SK-MEL-5 (cell line): ENCODE measurements around the gene ETS1. TPM values are rescaled to one million over a fixed set of nuclear protein-coding genes. Genes with fewer than 3 reads are reported as not detected.

Experiments
- DNase-seq: peaks from one replicate; pipeline ENCODE4 v3.0.0-alpha.2; 2016; ENCODE audit warnings: low read depth, low spot score
- in situ Hi-C: cut with HindIII; loops from 2 replicates; pipeline ENCODE4 v1.10.0; 2016; ENCODE audit warnings: low sequenced_read_pairs, high pct_unique_total_duplicates, low pct_unique_long_range_greater_than_20kb
- small RNA-seq, 2 experiments: library from RNA; depleted of rRNA; stranded (forward); fragments of <200 nt; gene quantifications; one replicate each; pipeline ENCODE3, GENCODE V24; 2014
- total RNA-seq: library from RNA; depleted of rRNA; stranded (reverse); fragments of >200 nt; shearing (Covaris generic); gene quantifications from 2 replicates; pipeline ENCODE4 v1.2.3, GENCODE V29; 2014; rRNA removed

ETS1 gene
- total RNA-seq, 1 experiment from 2014 or later = 66.7 TPM

GRCh38 chr11:128422576-128423370, 164.6 kb downstream of the ETS1 start:
- in situ Hi-C loops = no loop called here
- no peak for DNase-seq

GRCh38 chr11:128421577-128422330, 165.6 kb downstream of the ETS1 start:
- no peak for DNase-seq
- in situ Hi-C loops = no loop called here

- in situ Hi-C loops = no loop called here
Observed at GRCh38 chr11:128420951-128421350, 166.4 kb downstream of the ETS1 start.

GRCh38 chr11:128420265-128420664, 167.1 kb downstream of the ETS1 start:
- no peak for DNase-seq
- in situ Hi-C loops = no loop called here

More at GRCh38 chr11:128420951-128421350, 166.4 kb downstream of the ETS1 start:
- no peak for DNase-seq

GRCh38 chr11:128419012-128419767, 168.2 kb downstream of the ETS1 start:
- no peak for DNase-seq
- in situ Hi-C loops = no loop called here

- in situ Hi-C loops = no loop called here
- no peak for DNase-seq
Observed at GRCh38 chr11:128417607-128418324, 169.6 kb downstream of the ETS1 start.

GRCh38 chr11:128416976-128417375, 170.4 kb downstream of the ETS1 start:
- DNase-seq = no peak
- in situ Hi-C loops = no loop called here

- in situ Hi-C loops = no loop called here
- no peak for DNase-seq
Observed at GRCh38 chr11:128415539-128415938, 171.8 kb downstream of the ETS1 start.

- in situ Hi-C loops = no loop called here
- no peak for DNase-seq
Observed at GRCh38 chr11:128412847-128413791, 174.2 kb downstream of the ETS1 start.

GRCh38 chr11:128411812-128412211, 175.5 kb downstream of the ETS1 start:
- in situ Hi-C loops = no loop called here
- no peak for DNase-seq

GRCh38 chr11:128411150-128411549, 176.2 kb downstream of the ETS1 start:
- no peak for DNase-seq
- in situ Hi-C loops = no loop called here

- no peak for DNase-seq
- in situ Hi-C loops = no loop called here
Observed at GRCh38 chr11:128409476-128409875, 177.9 kb downstream of the ETS1 start.

Small RNAs within 50 kb of the gene (small RNA-seq; reads per million reads assigned to genes)
- gene MIR6090 = 0 reads per million in 2 experiments

Other genes starting within 250 kb of the ETS1 start
- gene FLI1, start 106.5 kb upstream of the ETS1 start, total RNA-seq = 0.11 TPM in 1 of 2 replicates, not detected in the other